GM19238 (cell line): ENCODE measurements around the gene HLA-G.
"Not testable (repeated sequence)": the region's sequence is repeated elsewhere in the genome, so short reads cannot be mapped to it uniquely, and the experiment has no call there.

Experiments used
- DNase-seq: peaks from one replicate; pipeline ENCODE4 v3.0.0; 2011; ENCODE audit warnings: low spot score; ENCODE audit not compliant: insufficient read length

Gene HLA-G

GRCh38 chr6:29827579-29828470 lies at the start of gene HLA-G:
Gene HLA-G, plus strand, starts transcription at chr6:29827825. Its CDS starts 20 bp downstream, at chr6:29827845.
- no peak for DNase-seq

- not testable (repeated sequence) for DNase-seq
These were observed 47.5 kb upstream of the HLA-G start for GRCh38 chr6:29780019-29780698.

- DNase-seq = no peak
These were observed 38.4 kb upstream of the HLA-G start for GRCh38 chr6:29789176-29789575.

- DNase-seq = no peak
These were observed 37.0 kb upstream of the HLA-G start for GRCh38 chr6:29790626-29791025.

- DNase-seq = no peak
These were observed 36.5 kb upstream of the HLA-G start for GRCh38 chr6:29791162-29791561.

- DNase-seq = peak; percentile 13
These were observed 35.9 kb upstream of the HLA-G start for GRCh38 chr6:29791786-29792122.

- DNase-seq = peak; percentile 43
These were observed 35.2 kb upstream of the HLA-G start for GRCh38 chr6:29792123-29793035.

- DNase-seq = no peak
These were observed 34.6 kb upstream of the HLA-G start for GRCh38 chr6:29793036-29793356.

- no peak for DNase-seq
These were observed 33.8 kb upstream of the HLA-G start for GRCh38 chr6:29793796-29794195.

GRCh38 chr6:29796026-29796425 lies 31.6 kb upstream of the HLA-G start:
- DNase-seq = no peak

- DNase-seq = no peak
These were observed 30.5 kb upstream of the HLA-G start for GRCh38 chr6:29797135-29797534.

- no peak for DNase-seq
These were observed 29.7 kb upstream of the HLA-G start for GRCh38 chr6:29797966-29798365.

- no peak for DNase-seq
These were observed 27.4 kb upstream of the HLA-G start for GRCh38 chr6:29800254-29800653.

- no peak for DNase-seq
These were observed 21.2 kb upstream of the HLA-G start for GRCh38 chr6:29806387-29806786.

- no peak for DNase-seq
These were observed 18.4 kb upstream of the HLA-G start for GRCh38 chr6:29809249-29809648.

- no peak for DNase-seq
These were observed 17.3 kb upstream of the HLA-G start for GRCh38 chr6:29810371-29810770.

- no peak for DNase-seq
These were observed 16.2 kb upstream of the HLA-G start for GRCh38 chr6:29811377-29811776.

- no peak for DNase-seq
These were observed 14.6 kb upstream of the HLA-G start for GRCh38 chr6:29813066-29813465.

GRCh38 chr6:29813809-29814208 lies 13.8 kb upstream of the HLA-G start:
- no peak for DNase-seq

GRCh38 chr6:29814379-29815117 lies 13.1 kb upstream of the HLA-G start:
- no peak for DNase-seq

- DNase-seq = no peak
These were observed 12.4 kb upstream of the HLA-G start for GRCh38 chr6:29815118-29815750.
